NCI-H1105 treated with DMSO at 0.1 percent for 48 hours (cell line): ENCODE results near the gene KIF22.

Source experiments
- DNase-seq: peaks from one replicate; lab custom pipeline; 2025; lab: John Stamatoyannopoulos, UW

The KIF22 gene

GRCh38 chr16:29804020-29804419 lies 13.5 kb downstream of the KIF22 start:
- peak; percentile 13 for DNase-seq

DNA sequence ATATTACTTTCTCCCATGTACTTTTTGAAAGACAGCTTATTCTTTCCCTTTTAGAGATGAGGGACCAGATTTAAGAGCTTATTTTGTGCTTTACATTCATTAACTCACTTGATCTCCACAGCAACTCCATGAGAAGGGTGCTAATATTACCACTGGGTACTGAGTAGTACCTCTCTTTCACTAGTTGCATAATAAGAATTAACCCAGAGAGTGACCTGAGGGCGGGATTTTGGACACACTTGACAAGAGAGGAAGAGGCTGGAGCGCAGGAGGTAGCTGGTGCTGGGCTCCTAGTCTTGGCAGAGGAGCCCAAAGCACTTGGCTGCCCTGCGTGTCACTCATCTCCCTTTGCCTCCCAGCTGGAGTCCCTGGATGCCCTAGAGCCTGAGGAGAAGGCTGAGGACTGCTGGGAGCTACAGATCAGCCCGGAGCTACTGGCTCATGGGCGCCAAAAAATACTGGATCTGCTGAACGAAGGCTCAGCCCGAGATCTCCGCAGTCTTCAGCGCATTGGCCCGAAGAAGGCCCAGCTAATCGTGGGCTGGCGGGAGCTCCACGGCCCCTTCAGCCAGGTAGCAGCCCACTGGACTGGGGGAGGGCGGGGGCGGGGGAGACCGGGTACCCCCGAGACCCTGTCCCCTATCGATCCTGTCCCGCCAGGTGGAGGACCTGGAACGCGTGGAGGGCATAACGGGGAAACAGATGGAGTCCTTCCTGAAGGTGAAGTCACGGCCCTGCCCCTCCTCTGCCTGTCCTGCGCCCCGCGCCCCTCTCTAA lies 14.1 kb downstream of the KIF22 start:
- peak; percentile 66 for DNase-seq

- DNase-seq: peak; percentile 99
Observed at GRCh38 chr16:29805232-29806098, 14.9 kb downstream of the KIF22 start.

GRCh38 chr16:29806099-29806579 lies 15.6 kb downstream of the KIF22 start, which contains the start of gene MAZ:
Gene MAZ (plus strand): TSS chr16:29806529. CDS start chr16:29806702, 173 bp downstream.
- DNase-seq: peak; percentile 90

- DNase-seq: peak; percentile 57
Observed at GRCh38 chr16:29806641-29807425, 16.3 kb downstream of the KIF22 start.

DNA sequence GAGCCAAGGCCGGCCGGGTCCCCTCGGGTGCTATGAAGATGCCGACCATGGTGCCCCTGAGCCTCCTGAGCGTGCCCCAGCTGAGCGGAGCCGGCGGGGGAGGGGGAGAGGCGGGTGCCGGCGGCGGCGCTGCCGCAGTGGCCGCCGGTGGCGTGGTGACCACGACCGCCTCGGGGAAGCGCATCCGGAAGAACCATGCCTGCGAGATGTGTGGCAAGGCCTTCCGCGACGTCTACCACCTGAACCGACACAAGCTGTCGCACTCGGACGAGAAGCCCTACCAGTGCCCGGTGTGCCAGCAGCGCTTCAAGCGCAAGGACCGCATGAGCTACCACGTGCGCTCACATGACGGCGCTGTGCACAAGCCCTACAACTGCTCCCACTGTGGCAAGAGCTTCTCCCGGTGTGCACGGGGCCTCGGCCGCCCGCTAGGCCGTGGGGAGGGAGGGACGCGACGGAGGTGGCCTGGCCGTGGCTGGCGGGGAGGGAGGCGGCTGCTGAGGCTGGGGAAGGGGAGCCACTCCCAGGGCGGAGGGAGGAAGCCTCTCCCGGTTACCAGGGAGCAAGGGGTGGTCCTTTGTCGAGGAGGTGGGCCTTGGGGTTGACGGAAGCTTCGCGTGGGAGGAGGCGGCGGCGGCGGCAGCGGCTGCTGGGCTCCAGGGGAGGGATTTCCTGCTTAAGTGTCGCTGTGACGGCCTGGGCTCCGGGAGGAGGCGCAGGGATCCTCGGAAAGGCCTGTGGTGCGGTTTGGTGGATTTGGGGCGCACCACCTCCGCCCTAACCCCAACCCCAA lies 17.1 kb downstream of the KIF22 start:
- DNase-seq: peak; percentile 73

GRCh38 chr16:29808219-29808900 lies 17.8 kb downstream of the KIF22 start:
- no peak for DNase-seq

DNA sequence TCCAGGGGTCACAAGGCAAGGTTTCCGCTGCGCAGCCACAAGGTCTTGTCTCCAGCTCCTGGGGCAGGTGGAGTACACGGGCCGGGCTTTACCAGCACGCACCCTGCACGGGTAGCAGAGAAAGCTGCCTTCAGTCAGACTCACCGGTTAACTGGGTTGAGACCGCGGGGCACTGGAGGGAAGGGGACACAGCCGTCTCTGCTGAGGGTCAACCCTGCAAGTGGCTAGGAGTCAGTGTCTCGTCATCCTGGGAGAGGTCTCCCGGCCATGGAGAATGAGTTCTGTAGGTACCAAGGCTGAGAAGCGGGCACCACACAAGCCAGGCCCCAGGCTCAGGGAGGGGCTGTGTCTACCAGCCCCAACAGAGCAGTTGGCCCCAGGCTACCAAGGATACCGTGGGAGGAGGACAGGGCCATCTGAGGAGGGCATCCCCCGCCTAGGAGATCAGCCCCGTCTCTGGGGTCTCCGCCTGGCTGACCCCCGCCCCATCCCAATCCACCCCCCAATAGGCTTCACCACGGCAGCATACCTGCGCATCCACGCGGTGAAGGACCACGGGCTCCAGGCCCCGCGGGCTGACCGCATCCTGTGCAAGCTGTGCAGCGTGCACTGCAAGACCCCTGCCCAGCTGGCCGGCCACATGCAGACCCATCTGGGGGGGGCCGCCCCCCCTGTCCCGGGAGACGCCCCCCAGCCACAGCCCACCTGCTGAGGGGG lies 18.6 kb downstream of the KIF22 start:
- DNase-seq: no peak

- DNase-seq: peak; percentile 19
Observed at GRCh38 chr16:29809850-29810698, 19.5 kb downstream of the KIF22 start.

DNA sequence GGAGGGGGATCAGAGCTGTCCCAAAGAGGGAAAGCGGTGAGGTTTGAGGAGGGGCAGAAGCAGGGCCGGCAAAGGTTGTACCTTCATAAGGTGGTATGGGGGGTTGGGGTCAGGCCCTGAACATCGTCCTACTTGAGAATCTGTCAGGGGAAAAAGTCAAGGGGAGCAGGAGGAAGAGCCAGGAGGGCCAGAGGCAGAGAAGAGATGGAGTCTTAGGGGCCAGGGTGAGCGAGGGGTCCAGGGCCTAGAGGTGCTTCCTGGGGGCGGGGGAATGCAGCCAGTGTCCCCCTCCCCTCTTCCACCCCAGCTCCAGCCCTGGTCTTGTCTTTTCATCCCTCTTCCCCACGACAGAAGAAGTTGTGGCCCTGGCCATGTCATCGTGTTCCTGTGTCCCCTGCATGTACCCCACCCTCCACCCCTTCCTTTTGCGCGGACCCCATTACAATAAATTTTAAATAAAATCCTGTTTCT lies 20.2 kb downstream of the KIF22 start:
- DNase-seq: no peak

- DNase-seq: peak; percentile 89
Observed at GRCh38 chr16:29811170-29811895, 20.8 kb downstream of the KIF22 start.

GRCh38 chr16:29811896-29812665 lies 21.5 kb downstream of the KIF22 start, which contains the start of gene PRRT2:
Gene PRRT2 (plus strand): TSS chr16:29812193. CDS start chr16:29813055, 862 bp downstream.
- peak; percentile 48 for DNase-seq

- DNase-seq: no peak
Observed at GRCh38 chr16:29812754-29813643, 22.4 kb downstream of the KIF22 start.

GRCh38 chr16:29813644-29814562 lies 23.4 kb downstream of the KIF22 start:
- no peak for DNase-seq

GRCh38 chr16:29814592-29814991 lies 24.0 kb downstream of the KIF22 start:
- no peak for DNase-seq
